D721Med (cell line): ENCODE measurements around the gene CDK4.

Source experiments
- DNase-seq: peaks from one replicate; pipeline ENCODE4 v3.0.0; 2011; ENCODE audit warnings: low spot score; ENCODE audit not compliant: insufficient read length
- FAIRE-seq: peaks from 2 replicates; lab custom pipeline; 2011; peaks lifted over from hg19 to GRCh38; lab: Jason Lieb, UNC
- TF ChIP-seq, protein P1 (sequence below): IDR thresholded peaks from 2 replicates; pipeline ENCODE4 v1.5.1; 2012; ENCODE audit warnings: mild to moderate bottlenecking, control low read depth; ENCODE audit not compliant: insufficient read depth; ENCODE audit errors: missing control alignments

CDK4 gene

DNA sequence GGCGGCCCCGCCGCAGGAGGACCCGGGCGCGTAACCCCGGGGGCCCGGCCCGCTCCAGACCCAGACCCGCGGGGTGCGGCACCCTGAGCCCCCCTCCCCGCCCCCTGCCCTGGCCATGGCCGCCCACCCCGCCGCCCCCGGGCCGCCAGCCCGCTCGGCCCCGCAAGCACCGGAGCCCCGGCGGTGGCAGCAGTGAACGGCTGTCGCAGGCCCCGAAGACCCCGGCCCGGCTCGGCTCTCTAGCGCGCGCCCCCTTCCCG, 3.0 kb upstream of the CDK4 start:
- no peak for DNase-seq
- TF ChIP-seq, protein P1, sequence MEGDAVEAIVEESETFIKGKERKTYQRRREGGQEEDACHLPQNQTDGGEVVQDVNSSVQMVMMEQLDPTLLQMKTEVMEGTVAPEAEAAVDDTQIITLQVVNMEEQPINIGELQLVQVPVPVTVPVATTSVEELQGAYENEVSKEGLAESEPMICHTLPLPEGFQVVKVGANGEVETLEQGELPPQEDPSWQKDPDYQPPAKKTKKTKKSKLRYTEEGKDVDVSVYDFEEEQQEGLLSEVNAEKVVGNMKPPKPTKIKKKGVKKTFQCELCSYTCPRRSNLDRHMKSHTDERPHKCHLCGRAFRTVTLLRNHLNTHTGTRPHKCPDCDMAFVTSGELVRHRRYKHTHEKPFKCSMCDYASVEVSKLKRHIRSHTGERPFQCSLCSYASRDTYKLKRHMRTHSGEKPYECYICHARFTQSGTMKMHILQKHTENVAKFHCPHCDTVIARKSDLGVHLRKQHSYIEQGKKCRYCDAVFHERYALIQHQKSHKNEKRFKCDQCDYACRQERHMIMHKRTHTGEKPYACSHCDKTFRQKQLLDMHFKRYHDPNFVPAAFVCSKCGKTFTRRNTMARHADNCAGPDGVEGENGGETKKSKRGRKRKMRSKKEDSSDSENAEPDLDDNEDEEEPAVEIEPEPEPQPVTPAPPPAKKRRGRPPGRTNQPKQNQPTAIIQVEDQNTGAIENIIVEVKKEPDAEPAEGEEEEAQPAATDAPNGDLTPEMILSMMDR, result no peak
- FAIRE-seq, result no peak

DNA sequence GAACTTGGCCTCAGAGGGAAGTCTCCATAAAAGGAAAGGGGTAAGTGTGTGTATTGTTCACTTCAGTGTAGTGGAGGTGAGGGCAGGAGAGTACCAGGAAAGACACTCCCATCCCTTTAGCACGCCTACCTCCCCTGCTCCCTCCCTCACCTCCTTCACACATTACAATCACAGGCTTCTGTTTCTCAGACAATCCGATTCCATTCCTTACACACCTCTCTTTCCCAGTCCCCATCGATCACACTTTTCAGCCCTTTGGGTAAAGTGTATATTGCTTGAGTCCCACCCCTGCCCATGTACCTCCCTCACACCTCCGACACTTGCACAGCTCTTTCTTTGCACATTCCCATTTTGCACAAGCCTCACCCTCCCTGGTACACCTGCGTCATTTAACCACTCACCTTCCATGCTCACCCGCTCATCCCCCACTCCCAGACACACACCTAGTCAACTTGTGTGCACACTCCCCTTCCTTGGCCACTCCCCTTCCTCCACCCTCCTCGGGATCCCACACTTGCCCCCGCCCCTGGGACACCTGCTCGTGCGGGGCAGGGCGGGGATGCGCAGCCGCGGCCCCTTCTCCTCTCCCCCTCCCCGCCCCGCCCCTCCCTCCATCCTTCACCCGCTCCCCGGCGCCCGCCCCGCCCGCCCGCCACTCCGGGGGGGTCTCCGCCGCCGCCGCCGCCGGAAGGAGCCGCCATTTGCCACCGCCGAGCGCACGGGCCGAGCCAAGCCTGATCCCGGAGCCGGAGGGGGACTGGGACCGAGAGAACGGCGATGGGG, 2.5 kb upstream of the CDK4 start, which contains the start of gene MARCHF9:
TSS of gene MARCHF9 (plus strand) at position 693 of the 783 bp plus-strand sequence. CDS start 426 bp downstream, outside the sequence.
- TF ChIP-seq, protein P1, result no peak
- FAIRE-seq, result no peak
- DNase-seq, result peak; percentile 64

DNA sequence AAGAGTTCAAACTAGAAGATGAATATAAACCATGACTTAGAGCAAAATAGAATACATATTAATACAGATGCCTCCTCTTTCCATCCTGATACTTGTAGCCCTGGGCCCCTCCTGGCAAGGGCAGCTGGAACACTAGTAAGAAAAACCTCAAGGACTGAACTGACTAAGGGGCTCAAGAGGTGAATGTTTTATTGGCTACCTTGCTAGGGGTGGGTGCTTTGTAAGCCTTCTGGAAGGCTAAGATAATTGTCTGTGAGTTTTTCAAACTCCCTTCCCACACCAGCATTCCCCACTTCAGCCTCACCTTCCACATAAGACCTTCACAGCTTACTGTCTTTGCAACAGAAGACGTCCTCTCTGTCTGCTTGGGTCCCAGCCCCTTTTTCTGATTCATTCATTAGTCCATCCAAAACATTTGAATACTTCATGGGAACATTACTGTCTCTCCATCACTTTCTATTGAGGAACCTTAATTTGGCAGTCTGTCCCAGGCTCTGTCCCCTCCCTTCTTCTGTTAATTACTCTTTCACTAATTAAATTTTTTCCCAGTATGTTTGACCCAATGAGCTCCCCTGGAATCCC, 1.7 kb upstream of the CDK4 start:
- FAIRE-seq (no peak), DNase-seq (no peak)
- TF ChIP-seq, protein P1, result no peak

DNA sequence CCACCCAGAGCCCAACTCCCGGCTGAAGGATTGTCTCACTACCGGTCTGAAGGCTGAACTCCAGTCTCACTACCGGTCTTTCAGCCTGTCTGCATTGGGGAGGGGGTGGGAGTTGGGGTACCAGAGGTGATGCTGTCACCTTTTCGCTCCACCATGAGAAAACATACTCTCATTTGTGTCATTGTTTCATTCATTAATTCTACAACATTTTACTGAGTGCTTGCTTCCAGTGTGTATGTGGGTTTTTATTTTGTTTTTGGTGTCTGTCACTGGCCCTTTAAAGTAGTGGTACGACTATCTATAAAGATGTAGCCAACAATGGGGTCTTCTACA, 524 bp upstream of the CDK4 start:
- FAIRE-seq (no peak), DNase-seq (no peak)
- TF ChIP-seq, protein P1, result no peak

DNA sequence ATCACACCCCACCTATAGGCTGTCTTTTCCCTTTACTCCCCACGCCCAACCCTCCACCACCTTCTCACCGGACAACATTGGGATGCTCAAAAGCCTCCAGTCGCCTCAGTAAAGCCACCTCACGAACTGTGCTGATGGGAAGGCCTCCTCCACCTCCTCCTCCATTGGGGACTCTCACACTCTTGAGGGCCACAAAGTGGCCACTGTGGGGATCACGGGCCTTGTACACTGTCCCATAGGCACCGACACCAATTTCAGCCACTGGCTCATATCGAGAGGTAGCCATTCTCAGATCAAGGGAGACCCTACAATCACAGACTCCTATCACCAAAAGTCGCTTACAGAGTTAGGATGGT, 700 bp downstream of the CDK4 start:
- TF ChIP-seq, protein P1, result no peak
- DNase-seq (no peak), FAIRE-seq (no peak)

DNA sequence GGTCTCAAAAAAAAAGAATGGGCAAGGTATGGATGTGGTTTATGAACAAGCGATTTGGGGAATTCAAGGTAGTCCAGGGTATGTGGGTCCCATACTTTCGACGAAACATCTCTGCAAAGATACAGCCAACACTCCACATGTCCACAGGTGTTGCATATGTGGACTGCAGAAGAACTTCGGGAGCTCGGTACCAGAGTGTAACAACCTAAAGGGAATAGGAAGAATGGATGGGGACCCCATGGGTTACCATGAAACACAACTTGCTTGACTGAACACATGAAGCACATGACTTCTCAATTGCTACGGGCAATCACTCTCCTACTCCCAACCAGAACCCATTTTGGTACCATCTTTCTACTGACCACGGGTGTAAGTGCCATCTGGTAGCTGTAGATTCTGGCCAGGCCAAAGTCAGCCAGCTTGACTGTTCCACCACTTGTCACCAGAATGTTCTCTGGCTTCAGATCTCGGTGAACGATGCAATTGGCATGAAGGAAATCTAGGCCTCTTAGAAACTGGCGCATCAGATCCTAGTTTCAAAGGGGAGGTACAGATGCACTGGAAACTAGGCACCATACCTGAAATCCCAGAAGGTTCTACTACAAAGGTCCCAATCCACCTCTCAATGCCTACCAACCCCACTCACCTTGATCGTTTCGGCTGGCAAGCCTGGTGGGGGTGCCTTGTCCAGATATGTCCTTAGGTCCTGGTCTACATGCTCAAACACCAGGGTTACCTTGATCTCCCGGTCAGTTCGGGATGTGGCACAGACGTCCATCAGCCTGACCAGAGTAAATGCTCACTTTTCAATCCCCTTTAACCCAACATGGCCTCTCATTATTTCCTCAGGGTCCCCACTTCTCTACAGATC, 1.3 kb downstream of the CDK4 start:
- TF ChIP-seq, protein P1, result no peak
- DNase-seq (no peak), FAIRE-seq (no peak)
